K562 (cell line): ENCODE measurements around the gene DHODH. TPM values are rescaled to one million over a fixed set of nuclear protein-coding genes. Genes with fewer than 3 reads are reported as not detected.

Experiments used
- ATAC-seq: fragments of 200-7000 bp; cut with Tn5 transposase; 3 replicates; pipeline ENCODE4 v1.9.1; 2020; ENCODE audit warnings: moderate library complexity
- BruUV-seq: library from RNA; stranded (reverse); fragments of 400-500 nt; replicated peaks from 2 replicates; lab custom pipeline; 2021; lab: Mats Ljungman, UMichigan
- CTCF ChIA-PET: fragments of 300-600 bp; formaldehyde crosslinking; extraction: SDS; loops from one replicate; lab custom pipeline; 2021; ENCODE audit warnings: low intra/inter-chr PET ratio; lab: Yijun Ruan, JAX
- POLR2A ChIA-PET: fragments of 300-600, 350-650 bp; sonication (Branson Sonifier 250); formaldehyde crosslinking; extraction: SDS; loops from one replicate; lab custom pipeline; 2021; ENCODE audit warnings: antibody characterized with exemption, inconsistent platforms; lab: Yijun Ruan, JAX
- DNase-seq, 4 experiments: peaks; one replicate each; pipeline versions ENCODE4 v3.0.0 to v3.0.0-alpha.2; 2011 to 2018; ENCODE audit warnings: low spot score in 3 of 4, mixed read lengths in 3 of 4; ENCODE audit errors: extremely low read depth in 1 of 4
- FAIRE-seq: peaks from 2 replicates; lab custom pipeline; 2011; peaks lifted over from hg19 to GRCh38; lab: Jason Lieb, UNC
- H2AFZ ChIP-seq: 2 replicates; pipeline ENCODE4 v1.6.0; 2011; ENCODE audit warnings: low read depth, low read length, control low read depth, inconsistent platforms
- H3K27ac ChIP-seq: fragments of 200-600 bp; 3 replicates; pipeline ENCODE4 v1.8.0; 2011; ENCODE audit warnings: low read depth, mild to moderate bottlenecking, control low read depth, inconsistent platforms, low read length, moderate library complexity, mixed read lengths; ENCODE audit errors: extremely low read depth
- H3K27me3 ChIP-seq, 2 experiments: fragments of 300-600 bp in 1 of 2; 2 replicates in 1 of 2; 3 replicates in 1 of 2; pipeline versions ENCODE4 v1.6.0 to v1.8.0; 2011; ENCODE audit warnings: inconsistent platforms in 2 of 2, low read length in 2 of 2, mild to moderate bottlenecking in 1 of 2, mixed read lengths in 1 of 2, moderate library complexity in 1 of 2; ENCODE audit not compliant: control insufficient read depth in 2 of 2, insufficient read depth in 2 of 2
- H3K36me3 ChIP-seq: fragments of 300-600 bp; 3 replicates; pipeline ENCODE4 v1.8.0; 2011; ENCODE audit warnings: mild to moderate bottlenecking, low read length, inconsistent platforms; ENCODE audit not compliant: control insufficient read depth, insufficient read depth
- H3K4me1 ChIP-seq, 2 experiments: fragments of 200-600 bp in 1 of 2; replicated peaks in 1 of 2; 2 replicates in 1 of 2; 3 replicates in 1 of 2; pipeline versions ENCODE4 v1.5.1 to v1.8.0; 2011; ENCODE audit warnings: inconsistent platforms in 2 of 2, low read length in 2 of 2, mild to moderate bottlenecking in 1 of 2, mixed read lengths in 1 of 2, moderate library complexity in 1 of 2; ENCODE audit not compliant: control insufficient read depth in 2 of 2, insufficient read depth in 2 of 2
- H3K4me2 ChIP-seq: 2 replicates; pipeline ENCODE4 v1.6.1; 2011; ENCODE audit warnings: low read length, control low read depth, inconsistent platforms, mixed read lengths; ENCODE audit not compliant: insufficient read depth
- H3K4me3 ChIP-seq: fragments of 200-600 bp; sonication (generic), shearing (Covaris generic); 2 replicates; pipeline ENCODE4 v1.5.1; 2016; ENCODE audit warnings: control low read depth, inconsistent platforms
- H3K79me2 ChIP-seq: fragments of 200-600 bp; 3 replicates; pipeline ENCODE4 v1.8.0; 2011; ENCODE audit warnings: low read length, inconsistent platforms; ENCODE audit not compliant: control insufficient read depth, insufficient read depth
- H3K9ac ChIP-seq, 2 experiments: 2 replicates each; pipeline versions ENCODE4 v1.6.0 to v1.6.1; 2011; ENCODE audit warnings: low read depth in 2 of 2, low read length in 2 of 2, control low read depth in 1 of 2, inconsistent platforms in 1 of 2, mild to moderate bottlenecking in 1 of 2, mixed read lengths in 1 of 2; ENCODE audit not compliant: insufficient read depth in 1 of 2
- H3K9me1 ChIP-seq: one replicate; pipeline ENCODE4 v1.6.0; 2011; ENCODE audit warnings: inconsistent platforms, mild to moderate bottlenecking, low read length, moderate library complexity; ENCODE audit not compliant: control insufficient read depth, insufficient read depth
- H3K9me3 ChIP-seq: replicated peaks from 2 replicates; pipeline ENCODE4 v1.5.1; 2011; ENCODE audit warnings: low read depth, low read length, inconsistent platforms; ENCODE audit not compliant: control insufficient read depth, insufficient read depth
- H4K20me1 ChIP-seq: replicated peaks from 2 replicates; pipeline ENCODE4 v1.6.1; 2011; ENCODE audit warnings: low read length, inconsistent platforms, mixed read lengths; ENCODE audit not compliant: control insufficient read depth, insufficient read depth
- ATF7 ChIP-seq: fragments of 450-650 bp; IDR thresholded peaks from 2 replicates; pipeline ENCODE4 v1.7.1; 2014; ENCODE audit warnings: mild to moderate bottlenecking, moderate library complexity
- CGGBP1 ChIP-seq: fragments of 250-450 bp; sonication (Bioruptor Pico); IDR thresholded peaks from 2 replicates; pipeline ENCODE4 v1.9.0; 2021; ENCODE audit warnings: mild to moderate bottlenecking
- EWSR1 ChIP-seq: fragments of 450-650 bp; IDR thresholded peaks from 2 replicates; pipeline ENCODE4 v1.6.1; 2018; ENCODE audit warnings: borderline replicate concordance, mild to moderate bottlenecking, low read depth, moderate library complexity; ENCODE audit not compliant: partially characterized antibody
- FOXJ3 ChIP-seq: sonication (generic); formaldehyde crosslinking; IDR thresholded peaks from 2 replicates; pipeline ENCODE4 v1.4.0; 2020; ENCODE audit warnings: mild to moderate bottlenecking, missing genetic modification reagents
- TAF1 ChIP-seq: IDR thresholded peaks from 2 replicates; pipeline ENCODE4 v1.6.1; 2011; ENCODE audit warnings: mild to moderate bottlenecking, low read length, moderate library complexity; ENCODE audit not compliant: insufficient read depth, control insufficient read depth, severe bottlenecking; ENCODE audit errors: extremely low read depth
- TBP ChIP-seq: optimal IDR thresholded peaks from 2 replicates; pipeline ENCODE3; 2011; ENCODE audit warnings: low read depth, low read length, improper control_type of control experiment
- TRIM28 ChIP-seq: fragments of 450-650 bp; IDR thresholded peaks from 2 replicates; pipeline ENCODE4 v1.6.1; 2017
- ZNF668 ChIP-seq: fragments of 250-450 bp; sonication (Bioruptor Pico); IDR thresholded peaks from 2 replicates; pipeline ENCODE4 v1.8.0; 2022; ENCODE audit warnings: mild to moderate bottlenecking, inconsistent platforms
- WGBS: fragments of 100-300 bp; shearing (Covaris generic); methylation state at CpG from one replicate; pipeline ENCODE4 v1.1.6; 2016; ENCODE audit warnings: low coverage, mixed read lengths; ENCODE audit not compliant: insufficient coverage; ENCODE audit errors: missing lambda C conversion rate; 5-methylcytosine and 5-hydroxymethylcytosine counted together
- in situ Hi-C: fragments of 300-500 bp; cut with MboI; formaldehyde crosslinking; loops from 4 replicates; pipeline ENCODE4 v1.15.0; 2018; ENCODE audit warnings: inconsistent platforms, mixed read lengths
- intact Hi-C: fragments of 100-400 bp; cut with micrococcal nuclease; formaldehyde crosslinking; loops from 2 replicates; pipeline ENCODE4 v1.14.2; 2022
- polyA plus RNA-seq, 8 experiments: library from polyadenylated mRNA; depleted of rRNA in 4 of 8; stranded (reverse) in 5 of 8; unstranded in 3 of 8; fragments of >200 nt; fragmentation: Nextera tagmentation in 2 of 8; fragmentation: Illumina TruSeq in 1 of 8; extraction: Ambion mirVana in 2 of 8; extraction: Trizol in 1 of 8; gene quantifications; 2 replicates each; pipeline versions ENCODE4 v1.2.1 to v1.2.3, GENCODE V29; 2011 to 2014; ENCODE audit warnings: inconsistent platforms in 1 of 8, missing spikeins in 1 of 8
- total RNA-seq, 7 experiments: library from RNA; depleted of rRNA in 6 of 7; stranded (reverse); fragments of >200 nt in 6 of 7; fragmentation: Illumina TruSeq in 2 of 7; extraction: Trizol in 2 of 7; gene quantifications; 2 replicates each; pipeline versions ENCODE4 v1.2.1 to v1.2.3, GENCODE V29; 2011 to 2021; ENCODE audit warnings: low replicate concordance in 1 of 7
- TF ChIP-seq, protein P1 (sequence below): fragments of 250-450 bp; sonication (Bioruptor Pico); IDR thresholded peaks from 2 replicates; pipeline ENCODE4 v1.5.0; 2020; ENCODE audit warnings: mild to moderate bottlenecking, borderline replicate concordance
- TF ChIP-seq, protein P2 (sequence below), 2 experiments: IDR thresholded peaks; 2 replicates each; pipeline ENCODE4 v1.6.1; 2012; ENCODE audit warnings: improper control_type of control experiment in 2 of 2, low read depth in 2 of 2, low read length in 2 of 2, borderline replicate concordance in 1 of 2

The DHODH gene
- total and polyA plus RNA-seq, 9 of the 15 experiments (the other 6 are each of a cell fraction or from before 2014, with no cell fraction given), result 4.3 to 19.9 (median 12.7) TPM

- TF ChIP-seq TAF1, result no peak
- no peak for TF ChIP-seq TBP
- TF ChIP-seq FOXJ3 (CRISPR knock-in tag), result no peak
- no peak for TF ChIP-seq ZNF668 (CRISPR knock-in tag)
- TF ChIP-seq, protein P1, sequence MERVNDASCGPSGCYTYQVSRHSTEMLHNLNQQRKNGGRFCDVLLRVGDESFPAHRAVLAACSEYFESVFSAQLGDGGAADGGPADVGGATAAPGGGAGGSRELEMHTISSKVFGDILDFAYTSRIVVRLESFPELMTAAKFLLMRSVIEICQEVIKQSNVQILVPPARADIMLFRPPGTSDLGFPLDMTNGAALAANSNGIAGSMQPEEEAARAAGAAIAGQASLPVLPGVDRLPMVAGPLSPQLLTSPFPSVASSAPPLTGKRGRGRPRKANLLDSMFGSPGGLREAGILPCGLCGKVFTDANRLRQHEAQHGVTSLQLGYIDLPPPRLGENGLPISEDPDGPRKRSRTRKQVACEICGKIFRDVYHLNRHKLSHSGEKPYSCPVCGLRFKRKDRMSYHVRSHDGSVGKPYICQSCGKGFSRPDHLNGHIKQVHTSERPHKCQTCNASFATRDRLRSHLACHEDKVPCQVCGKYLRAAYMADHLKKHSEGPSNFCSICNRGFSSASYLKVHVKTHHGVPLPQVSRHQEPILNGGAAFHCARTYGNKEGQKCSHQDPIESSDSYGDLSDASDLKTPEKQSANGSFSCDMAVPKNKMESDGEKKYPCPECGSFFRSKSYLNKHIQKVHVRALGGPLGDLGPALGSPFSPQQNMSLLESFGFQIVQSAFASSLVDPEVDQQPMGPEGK (CRISPR knock-in tag), result no peak
- no peak for TF ChIP-seq ATF7
- TF ChIP-seq CGGBP1, result no peak
- TF ChIP-seq, all 486 proteins: peak for 8
Measured at GRCh38 chr16:72049110-72049509, 40.6 kb downstream of the DHODH start (continued).

DNA sequence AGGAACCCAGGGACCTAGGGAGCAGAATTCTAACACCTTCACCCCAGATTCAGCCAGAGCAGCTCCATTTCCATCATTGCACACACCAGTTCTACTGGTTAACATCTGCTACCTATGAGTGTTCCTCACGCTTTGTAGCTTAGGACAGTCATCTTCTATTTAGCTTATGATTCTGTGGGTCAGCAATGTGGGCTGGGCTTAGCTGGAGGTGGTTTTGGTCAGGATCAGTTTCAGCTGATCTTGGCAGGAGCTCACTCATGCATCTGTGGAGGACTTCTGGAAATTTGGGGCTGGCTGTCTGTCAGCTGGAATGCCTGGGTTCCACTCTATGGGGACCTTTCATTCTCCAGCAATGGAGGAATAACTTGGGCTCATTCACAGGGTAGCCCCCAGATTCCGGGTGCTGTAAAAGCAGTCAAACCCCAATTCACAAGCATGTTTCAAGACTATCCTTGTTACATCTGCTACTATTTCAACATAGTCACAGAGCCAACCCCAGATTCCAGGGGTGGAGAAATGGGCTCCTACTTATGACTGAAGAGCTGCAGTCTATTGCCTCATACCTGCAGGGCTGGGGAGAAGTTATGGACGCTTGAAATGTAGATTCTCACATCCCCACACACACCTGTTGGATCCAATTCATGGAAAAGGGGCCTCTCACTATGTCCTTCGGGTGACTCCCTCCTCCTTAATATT is 42.4 kb downstream of the DHODH start:
- ChIA-PET POLR2A (interaction anchor here (1.5 kb wide), 1 partner anchor 16 kb away, joined by 3 read pairs; no protein-coding TSS in a partner anchor), CTCF (no interaction called here)
- no peaks in the 10 kb centered on the region for H3K79me2 ChIP-seq
- H3K27ac ChIP-seq, result no peak overlapping the region
- no peaks in the 10 kb centered on the region for H3K9me3 ChIP-seq
- H3K4me3 ChIP-seq, result no peak overlapping the region
- no peak for ATAC-seq
- H3K9me1 ChIP-seq, result no peaks in the 10 kb centered on the region
- DNase-seq, result no peak
- no peak for FAIRE-seq
- no peak overlapping the region for H3K4me2 ChIP-seq
- in situ Hi-C loops (no loop called here), intact Hi-C loops (no loop called here)
- no TSS peak for BruUV-seq
- peaks cover 7 to 11% of the 10 kb centered on the region in 2 experiments for H3K27me3 ChIP-seq
- WGBS, result 2% methylated on average over 4 of the region's 4 CpGs
- H2AFZ ChIP-seq, result no peak overlapping the region
- H3K36me3 ChIP-seq, result no peaks in the 10 kb centered on the region
- no peak overlapping the region for H3K9ac ChIP-seq
- no peaks in the 10 kb centered on the region for H3K4me1 ChIP-seq
- H4K20me1 ChIP-seq, result 0 out of 2 replicates have a peak, but pooled peaks cover 2% of the 10 kb centered on the region
- TF ChIP-seq TRIM28 (no peak), EWSR1 (no peak)
- TF ChIP-seq, protein P2, sequence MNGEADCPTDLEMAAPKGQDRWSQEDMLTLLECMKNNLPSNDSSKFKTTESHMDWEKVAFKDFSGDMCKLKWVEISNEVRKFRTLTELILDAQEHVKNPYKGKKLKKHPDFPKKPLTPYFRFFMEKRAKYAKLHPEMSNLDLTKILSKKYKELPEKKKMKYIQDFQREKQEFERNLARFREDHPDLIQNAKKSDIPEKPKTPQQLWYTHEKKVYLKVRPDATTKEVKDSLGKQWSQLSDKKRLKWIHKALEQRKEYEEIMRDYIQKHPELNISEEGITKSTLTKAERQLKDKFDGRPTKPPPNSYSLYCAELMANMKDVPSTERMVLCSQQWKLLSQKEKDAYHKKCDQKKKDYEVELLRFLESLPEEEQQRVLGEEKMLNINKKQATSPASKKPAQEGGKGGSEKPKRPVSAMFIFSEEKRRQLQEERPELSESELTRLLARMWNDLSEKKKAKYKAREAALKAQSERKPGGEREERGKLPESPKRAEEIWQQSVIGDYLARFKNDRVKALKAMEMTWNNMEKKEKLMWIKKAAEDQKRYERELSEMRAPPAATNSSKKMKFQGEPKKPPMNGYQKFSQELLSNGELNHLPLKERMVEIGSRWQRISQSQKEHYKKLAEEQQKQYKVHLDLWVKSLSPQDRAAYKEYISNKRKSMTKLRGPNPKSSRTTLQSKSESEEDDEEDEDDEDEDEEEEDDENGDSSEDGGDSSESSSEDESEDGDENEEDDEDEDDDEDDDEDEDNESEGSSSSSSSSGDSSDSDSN (IDR thresholded peaks at IDR 0.05; ENCODE audit: borderline replicate concordance in 1 of 2, low read depth in 2 of 2, low read length in 2 of 2), result no peak
